Measurements from ENCODE around the gene GPR3. TPM values are rescaled to one million over a fixed set of nuclear protein-coding genes. Genes with fewer than 3 reads are reported as not detected.

GPR3 gene
- total RNA-seq, 1 experiment from 2014 or later, result 4.4 TPM

DNA sequence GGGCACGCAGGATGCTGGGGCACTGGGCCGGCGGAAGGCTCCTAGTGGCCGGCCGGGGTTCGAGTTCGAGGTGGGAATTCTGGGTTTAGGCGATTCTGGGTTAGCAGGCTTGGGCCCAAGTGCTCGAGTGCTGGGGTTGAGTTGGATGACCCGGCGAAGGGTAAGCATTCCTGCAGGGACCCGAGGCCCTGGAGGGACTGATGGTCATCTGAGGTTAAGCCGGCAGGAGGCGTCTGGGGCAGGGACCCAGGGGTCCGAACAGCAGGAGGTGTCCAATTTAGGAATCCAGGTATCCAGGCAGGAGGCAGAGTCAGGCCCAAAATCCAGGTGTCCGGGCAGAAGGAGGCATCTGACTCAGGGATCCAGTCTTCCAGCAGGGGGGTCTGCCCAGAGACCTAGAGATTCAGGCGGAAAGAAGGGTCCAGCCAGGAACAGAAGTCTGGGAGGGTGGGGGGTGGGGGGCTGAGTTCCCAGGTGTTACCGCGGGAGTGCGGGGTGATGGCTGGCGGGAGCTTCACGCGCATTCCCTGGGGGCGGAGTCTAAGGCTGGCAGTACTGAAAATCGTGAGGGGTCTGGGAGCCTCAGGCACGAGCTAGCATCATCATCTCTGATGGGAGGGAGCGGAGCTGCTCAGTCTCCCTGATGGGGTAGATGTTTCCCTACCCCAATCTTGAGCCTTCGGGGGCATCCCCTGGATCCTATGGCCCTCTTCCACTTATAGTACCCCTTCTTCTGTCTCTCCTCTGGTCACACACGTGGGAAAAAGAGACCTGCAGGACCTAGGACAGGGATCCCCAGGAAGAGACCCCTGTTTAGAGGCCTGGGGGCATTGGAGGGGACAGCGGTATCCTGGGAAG, 585 bp downstream of the GPR3 start:
- Histone ChIP-seq H3K23ac (ENCODE audit: insufficient read length, low read depth, low read length) (no peak overlapping the region), H2BK20ac (ENCODE audit: low read depth, low read length, poor library complexity, severe bottlenecking) (no peak overlapping the region), H3K14ac (ENCODE audit: insufficient read depth, low read length) (peak overlapping the region; percentile 34; the same call in 1 of the 2 replicates), H3K4me2 (ENCODE audit: insufficient read depth, insufficient read length, low read length) (peak overlapping the region; percentile 36), H2BK15ac (ENCODE audit: low read depth, low read length) (no peak overlapping the region), H4K20me1 (ENCODE audit: control insufficient read depth, insufficient read depth, insufficient read length) (no peaks in the 10 kb centered on the region), H2AK5ac (ENCODE audit: insufficient read length, low read length) (no peak overlapping the region), H2BK120ac (ENCODE audit: low read depth, low read length, poor library complexity, severe bottlenecking) (no peak overlapping the region), H3T11ph (ENCODE audit: low read length) (no peak overlapping the region), H4K5ac (ENCODE audit: insufficient read length, low read depth, low read length) (no peak overlapping the region), H3K27me3 (ENCODE audit: insufficient read depth, low read length) (no peaks in the 10 kb centered on the region), H3K79me2 (ENCODE audit: insufficient read depth, low read length) (no peaks in the 10 kb centered on the region), H3K9ac (ENCODE audit: extremely low read depth, insufficient read length, low read length) (peak overlapping the region; percentile 12), H2AFZ (ENCODE audit: low read length) (no peak overlapping the region), H3K4me1 (ENCODE audit: insufficient read depth, low read length) (peaks cover 2% of the 10 kb centered on the region), H4K8ac (replicated peaks; ENCODE audit: insufficient read length, low read depth, low read length) (no peak overlapping the region), H3K9me3 (ENCODE audit: control insufficient read depth, low read depth, low read length) (no peaks in the 10 kb centered on the region), H3K56ac (ENCODE audit: insufficient read length, low read depth, low read length) (no peak overlapping the region), H4K91ac (ENCODE audit: insufficient read length, low read depth, low read length) (no peak overlapping the region), H3K23me2 (ENCODE audit: insufficient read length, low read depth, low read length, poor library complexity, severe bottlenecking) (peaks cover 4% of the 10 kb centered on the region), H3K4ac (ENCODE audit: low read depth, low read length) (no peak overlapping the region; the same call in 1 of the 2 replicates), H2BK12ac (ENCODE audit: insufficient read length, low read depth, low read length) (no peak overlapping the region), H3K79me1 (ENCODE audit: insufficient read depth, low read depth, low read length, poor library complexity, severe bottlenecking) (no peaks in the 10 kb centered on the region), H3K18ac (ENCODE audit: insufficient read length, low read depth, low read length) (peak overlapping the region; percentile 24), H2BK5ac (ENCODE audit: insufficient read length, low read length) (no peak overlapping the region), H3K27ac (ENCODE audit: insufficient read length, low read depth, low read length) (no peak overlapping the region)
- no CpG with 5 or more reads among the region's 30 CpGs for WGBS (ENCODE audit: extremely low coverage, insufficient read length, low lambda C conversion rate)
- Mint-ChIP-seq H3K27me3 (ENCODE audit: low read depth) (peaks cover 2% of the 10 kb centered on the region), H3K27ac (peak overlapping the region in 2 of 3 experiments; percentile 52 to 94; a peak in 3 of 7 replicates), H3K4me3 (peak overlapping the region; percentile 92 to 96), H3K4me1 (peaks cover 35 to 36% of the 10 kb centered on the region in 2 experiments), H3K36me3 (ENCODE audit: insufficient read depth in 1 of 3, low read depth in 3 of 3) (peaks cover 0 to 4% (median 3%) of the 10 kb centered on the region in 3 experiments; a peak in 2 of 7 replicates), H3K9me3 (no peaks in the 10 kb centered on the region; a peak in 2 of 5 replicates)
- TF ChIP-seq, protein P1, sequence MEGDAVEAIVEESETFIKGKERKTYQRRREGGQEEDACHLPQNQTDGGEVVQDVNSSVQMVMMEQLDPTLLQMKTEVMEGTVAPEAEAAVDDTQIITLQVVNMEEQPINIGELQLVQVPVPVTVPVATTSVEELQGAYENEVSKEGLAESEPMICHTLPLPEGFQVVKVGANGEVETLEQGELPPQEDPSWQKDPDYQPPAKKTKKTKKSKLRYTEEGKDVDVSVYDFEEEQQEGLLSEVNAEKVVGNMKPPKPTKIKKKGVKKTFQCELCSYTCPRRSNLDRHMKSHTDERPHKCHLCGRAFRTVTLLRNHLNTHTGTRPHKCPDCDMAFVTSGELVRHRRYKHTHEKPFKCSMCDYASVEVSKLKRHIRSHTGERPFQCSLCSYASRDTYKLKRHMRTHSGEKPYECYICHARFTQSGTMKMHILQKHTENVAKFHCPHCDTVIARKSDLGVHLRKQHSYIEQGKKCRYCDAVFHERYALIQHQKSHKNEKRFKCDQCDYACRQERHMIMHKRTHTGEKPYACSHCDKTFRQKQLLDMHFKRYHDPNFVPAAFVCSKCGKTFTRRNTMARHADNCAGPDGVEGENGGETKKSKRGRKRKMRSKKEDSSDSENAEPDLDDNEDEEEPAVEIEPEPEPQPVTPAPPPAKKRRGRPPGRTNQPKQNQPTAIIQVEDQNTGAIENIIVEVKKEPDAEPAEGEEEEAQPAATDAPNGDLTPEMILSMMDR (conservative IDR thresholded peaks at IDR 0.05), result peak; percentile 39; the same call in 2 of the 3 replicates
- DNase-seq, result peak; percentile 58

All from H9 (cell line).